Measurements from ENCODE around the gene PMAIP1.

DNA sequence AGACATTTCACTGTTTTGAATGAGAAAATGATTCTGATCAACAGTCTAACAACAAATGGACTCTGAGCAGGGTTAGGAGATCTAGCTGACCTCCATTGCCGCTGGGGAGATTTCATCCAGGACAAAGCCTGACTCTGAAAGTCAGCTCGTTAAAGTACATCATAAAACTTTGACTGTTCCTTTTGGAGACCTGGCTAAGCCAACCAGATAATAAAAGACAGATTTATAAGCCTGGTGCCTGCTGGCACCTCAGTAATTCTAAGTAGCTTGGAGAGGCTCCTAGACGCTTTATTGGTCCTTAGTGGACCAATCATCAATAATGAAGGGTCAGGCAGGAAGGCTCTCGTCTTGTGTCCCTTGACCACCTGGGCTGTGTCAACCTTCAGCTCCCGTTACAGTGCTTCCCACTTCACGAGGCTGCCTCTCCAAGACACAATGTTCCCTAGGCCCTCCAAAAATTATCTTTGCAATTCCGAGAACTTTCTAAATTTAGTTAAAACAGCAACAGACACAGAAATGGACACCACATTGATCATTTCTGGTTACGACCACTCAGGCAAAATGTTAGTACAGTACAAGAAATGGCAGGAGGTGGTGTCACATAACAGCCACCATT is 47.9 kb upstream of the PMAIP1 start:
- TF ChIP-seq CTCF (IDR thresholded peaks at IDR 0.05), result no peak
- TF ChIP-seq POLR2AphosphoS5 (IDR thresholded peaks at IDR 0.05), result peak; percentile 66
